NT2/D1 (cell line): Measurements from ENCODE around the gene PMIS2.

Source experiments
- DNase-seq: peaks from one replicate; pipeline ENCODE4 v3.0.0-alpha.2; 2011; ENCODE audit warnings: low read depth, low spot score
- H3K27me3 ChIP-seq: 2 replicates; pipeline ENCODE4 v1.6.0; 2011; ENCODE audit warnings: mild to moderate bottlenecking; ENCODE audit not compliant: insufficient read length, insufficient read depth
- H3K36me3 ChIP-seq: 2 replicates; pipeline ENCODE4 v1.6.1; 2011; ENCODE audit warnings: mild to moderate bottlenecking, low read length, mixed read lengths; ENCODE audit not compliant: insufficient read depth, insufficient read length
- H3K4me1 ChIP-seq: 2 replicates; pipeline ENCODE4 v1.5.1; 2011; ENCODE audit not compliant: insufficient read depth, insufficient read length
- H3K4me3 ChIP-seq: 2 replicates; pipeline ENCODE4 v1.5.1; 2011; ENCODE audit warnings: low read depth; ENCODE audit not compliant: insufficient read length
- H3K9ac ChIP-seq: 2 replicates; pipeline ENCODE4 v1.6.0; 2011; ENCODE audit warnings: low read depth; ENCODE audit not compliant: insufficient read length
- H3K9me3 ChIP-seq: 2 replicates; pipeline ENCODE4 v1.5.1; 2011; ENCODE audit warnings: mild to moderate bottlenecking, low read length; ENCODE audit not compliant: insufficient read depth
- SUZ12 ChIP-seq: IDR thresholded peaks from 2 replicates; pipeline ENCODE4 v1.6.1; 2011; ENCODE audit not compliant: insufficient read length, insufficient read depth; ENCODE audit errors: extremely low read depth
- YY1 ChIP-seq: IDR thresholded peaks from 2 replicates; pipeline ENCODE4 v1.6.1; 2011; ENCODE audit not compliant: insufficient read length, insufficient read depth
- ZNF274 ChIP-seq: IDR thresholded peaks from 2 replicates; pipeline ENCODE4 v1.6.1; 2011; ENCODE audit warnings: mild to moderate bottlenecking, low read depth, low read length

The PMIS2 gene

GRCh38 chr19:35552534-35553384 lies 33.2 kb upstream of the PMIS2 start:
- no peak for DNase-seq
- Histone ChIP-seq H3K9me3 (no peaks in the 10 kb centered on the region), H3K9ac (no peak overlapping the region), H3K27me3 (peaks cover 6% of the 10 kb centered on the region), H3K36me3 (peaks cover 35% of the 10 kb centered on the region), H3K4me3 (no peak overlapping the region), H3K4me1 (peaks cover 11% of the 10 kb centered on the region)
- no peak for TF ChIP-seq ZNF274
- no peak for TF ChIP-seq YY1
- no peak for TF ChIP-seq SUZ12

GRCh38 chr19:35553385-35554000 lies 32.5 kb upstream of the PMIS2 start:
- Histone ChIP-seq H3K9me3 (no peaks in the 10 kb centered on the region), H3K4me3 (no peak overlapping the region), H3K36me3 (peaks cover 28% of the 10 kb centered on the region), H3K9ac (no peak overlapping the region), H3K27me3 (peaks cover 7% of the 10 kb centered on the region), H3K4me1 (peaks cover 11% of the 10 kb centered on the region)
- DNase-seq = no peak
- TF ChIP-seq YY1 (no peak), SUZ12 (no peak), ZNF274 (no peak)

DNA sequence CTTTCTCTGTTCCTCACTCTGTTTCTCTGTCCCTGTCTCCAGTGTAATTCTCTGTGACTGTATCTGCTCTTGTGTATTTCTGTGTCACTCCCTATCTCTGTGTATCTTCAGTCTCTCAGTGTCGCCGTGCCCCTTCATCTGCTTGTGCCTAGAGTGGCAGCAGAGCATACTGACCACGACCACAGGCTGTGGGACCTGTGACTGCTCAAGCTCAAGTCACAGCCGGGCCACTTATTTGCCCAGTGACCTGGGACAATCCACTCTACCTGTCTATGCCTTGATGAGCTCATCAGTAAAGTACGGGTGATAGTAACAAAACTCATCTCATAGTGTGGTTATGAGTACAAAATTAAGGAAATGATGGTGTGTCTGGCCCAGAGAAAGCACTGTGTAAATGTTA lies 31.9 kb upstream of the PMIS2 start:
- Histone ChIP-seq H3K36me3 (peaks cover 22% of the 10 kb centered on the region), H3K9ac (no peak overlapping the region), H3K4me1 (peaks cover 15% of the 10 kb centered on the region), H3K27me3 (peaks cover 13% of the 10 kb centered on the region), H3K4me3 (no peak overlapping the region), H3K9me3 (no peaks in the 10 kb centered on the region)
- TF ChIP-seq YY1 (no peak), SUZ12 (no peak), ZNF274 (no peak)
- no peak for DNase-seq

DNA sequence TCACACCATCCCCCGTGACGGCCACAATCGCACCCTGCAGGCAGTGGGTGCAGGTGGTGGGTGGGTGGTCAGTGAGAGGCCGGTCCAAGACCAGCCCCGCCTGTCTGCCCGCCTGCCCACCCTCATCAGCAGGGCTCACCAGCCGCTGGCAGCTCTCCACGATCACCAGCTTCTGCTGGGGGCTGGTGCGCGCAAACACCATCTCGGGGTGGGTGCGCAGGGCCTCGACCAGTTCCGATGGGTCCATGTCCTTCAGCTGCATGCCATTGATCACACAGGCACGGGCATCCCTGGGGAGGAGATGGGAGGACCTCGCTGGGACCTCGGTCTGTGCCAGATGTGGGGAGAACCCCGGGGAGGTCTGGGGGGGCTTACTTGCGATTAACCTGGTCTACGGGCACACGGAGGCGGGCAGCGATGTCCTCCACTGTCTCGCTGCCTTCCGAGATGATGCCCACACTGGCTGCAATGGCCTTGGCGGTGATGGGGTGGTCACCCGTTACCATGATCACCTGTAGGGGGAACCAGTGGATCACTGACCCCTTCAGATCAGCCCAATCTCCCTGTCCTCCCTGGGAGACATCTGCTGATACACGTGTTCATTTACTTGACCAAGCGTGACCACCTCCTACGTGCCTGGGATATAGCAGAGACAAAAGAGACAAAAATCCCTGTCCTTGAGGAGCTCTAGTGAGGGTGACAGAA lies 30.5 kb upstream of the PMIS2 start:
- no peak overlapping the region for H3K9ac ChIP-seq
- H3K36me3 ChIP-seq = peaks cover 9% of the 10 kb centered on the region
- DNase-seq = peak; percentile 23
- no peak overlapping the region for H3K4me3 ChIP-seq
- TF ChIP-seq ZNF274 (no peak), SUZ12 (no peak), YY1 (no peak)
- no peaks in the 10 kb centered on the region for H3K9me3 ChIP-seq
- peaks cover 9% of the 10 kb centered on the region for H3K4me1 ChIP-seq
- H3K27me3 ChIP-seq = peaks cover 19% of the 10 kb centered on the region

- DNase-seq = no peak
- H3K9ac ChIP-seq = no peak overlapping the region
- H3K27me3 ChIP-seq = peaks cover 19% of the 10 kb centered on the region
- peaks cover 9% of the 10 kb centered on the region for H3K4me1 ChIP-seq
- H3K36me3 ChIP-seq = peaks cover 3% of the 10 kb centered on the region
- no peaks in the 10 kb centered on the region for H3K9me3 ChIP-seq
- no peak overlapping the region for H3K4me3 ChIP-seq
- TF ChIP-seq YY1 (no peak), ZNF274 (no peak), SUZ12 (no peak)
Measured at GRCh38 chr19:35556025-35556590, 29.9 kb upstream of the PMIS2 start.

- H3K9ac ChIP-seq = peak overlapping the region; percentile 32
- peaks cover 9% of the 10 kb centered on the region for H3K4me1 ChIP-seq
- no peaks in the 10 kb centered on the region for H3K36me3 ChIP-seq
- peak overlapping the region; percentile 28 for H3K4me3 ChIP-seq
- peaks cover 19% of the 10 kb centered on the region for H3K27me3 ChIP-seq
- no peak for TF ChIP-seq YY1
- TF ChIP-seq SUZ12 = no peak
- TF ChIP-seq ZNF274 = no peak
- no peaks in the 10 kb centered on the region for H3K9me3 ChIP-seq
- no peak for DNase-seq
Measured at GRCh38 chr19:35556846-35557538, 29.0 kb upstream of the PMIS2 start.
